ENCODE results near the gene ARSB.

ARSB gene

DNA sequence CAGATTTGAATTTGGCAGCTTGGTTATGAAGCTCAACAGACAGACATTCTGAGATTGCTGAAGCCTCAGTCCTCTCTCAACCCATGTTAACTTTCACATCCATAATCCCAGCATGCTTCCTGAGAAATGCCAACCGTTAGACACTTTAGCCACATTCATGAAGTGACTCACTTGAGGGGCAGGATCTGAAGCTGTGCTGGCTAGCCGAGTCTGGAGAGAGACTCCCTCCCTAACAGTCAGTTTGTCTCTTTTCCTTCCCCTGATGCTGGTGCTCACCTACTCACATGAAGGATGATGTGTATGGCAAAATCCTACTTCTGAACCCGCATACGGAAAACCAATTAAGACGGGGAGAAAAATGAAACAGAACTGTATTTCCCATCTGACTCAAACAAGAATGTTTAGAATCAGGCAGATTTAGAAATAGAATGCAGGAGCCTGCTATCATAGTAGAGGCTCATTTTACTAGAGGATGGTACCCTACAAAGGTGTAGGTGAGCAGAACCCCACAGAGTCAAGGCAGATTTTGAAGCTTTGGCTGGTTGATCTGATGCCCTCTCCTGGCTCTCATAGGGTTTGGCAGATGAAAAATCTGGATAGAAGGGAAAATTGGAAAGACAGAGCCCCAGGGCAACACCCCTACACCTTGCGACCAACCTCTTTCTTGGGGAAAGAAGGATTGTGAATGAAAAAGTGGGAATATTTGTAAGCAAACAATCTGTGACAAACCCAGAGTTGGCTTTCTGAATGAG, 185.7 kb downstream of the ARSB start:
- DNase-seq: no peak

DNA sequence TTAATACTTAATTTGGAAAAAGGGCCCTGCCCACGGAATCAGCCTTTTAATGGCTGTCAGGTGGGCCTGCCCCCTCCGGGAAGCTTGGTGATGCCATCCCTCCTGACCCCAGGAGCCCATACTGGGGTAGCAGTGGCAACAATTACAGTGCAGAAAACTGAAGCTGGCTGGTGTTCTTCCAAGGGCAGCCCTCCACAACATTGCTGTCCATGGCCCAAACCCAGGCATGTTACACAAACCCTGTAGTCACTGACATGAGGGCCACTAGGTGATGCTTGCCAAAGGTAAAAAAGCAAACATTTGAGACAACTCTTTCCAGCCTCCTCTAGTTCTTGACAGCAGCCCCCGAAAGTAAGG, 186.5 kb downstream of the ARSB start:
- no peak for DNase-seq

DNA sequence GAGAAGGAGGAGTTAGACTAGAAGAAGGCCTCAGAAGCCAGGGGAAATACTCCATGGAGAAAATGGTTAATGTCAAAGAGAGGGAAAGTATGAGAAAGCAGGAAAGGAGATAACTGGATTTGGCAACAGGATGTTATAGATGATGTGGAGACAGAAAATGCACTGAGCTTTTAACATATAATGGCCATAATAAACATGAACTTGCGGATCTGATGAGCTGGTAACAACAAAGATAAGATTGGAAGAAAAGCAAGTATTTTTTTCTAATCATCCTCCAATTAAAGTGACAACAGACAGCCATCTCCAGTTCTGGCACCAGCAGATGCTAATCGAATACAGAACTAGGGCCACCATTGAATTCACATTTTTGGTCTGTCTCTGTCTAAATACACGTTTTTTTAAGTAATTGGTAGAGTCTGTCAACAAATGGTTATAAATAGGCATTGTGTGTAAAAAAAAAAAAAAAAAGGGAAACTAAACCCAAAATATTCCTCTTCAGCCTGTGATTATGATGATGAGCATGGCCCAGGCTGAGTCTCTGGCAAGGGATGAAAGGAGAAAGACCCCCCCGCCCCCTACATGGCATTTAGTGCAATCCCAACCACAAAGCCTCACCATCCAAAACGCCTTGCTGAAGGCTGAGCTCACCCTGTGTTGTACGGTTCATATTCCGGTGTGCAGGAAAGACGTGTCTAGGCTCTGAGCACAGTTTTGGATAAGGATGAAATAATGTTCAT, 187.0 kb downstream of the ARSB start:
- DNase-seq: no peak

DNA sequence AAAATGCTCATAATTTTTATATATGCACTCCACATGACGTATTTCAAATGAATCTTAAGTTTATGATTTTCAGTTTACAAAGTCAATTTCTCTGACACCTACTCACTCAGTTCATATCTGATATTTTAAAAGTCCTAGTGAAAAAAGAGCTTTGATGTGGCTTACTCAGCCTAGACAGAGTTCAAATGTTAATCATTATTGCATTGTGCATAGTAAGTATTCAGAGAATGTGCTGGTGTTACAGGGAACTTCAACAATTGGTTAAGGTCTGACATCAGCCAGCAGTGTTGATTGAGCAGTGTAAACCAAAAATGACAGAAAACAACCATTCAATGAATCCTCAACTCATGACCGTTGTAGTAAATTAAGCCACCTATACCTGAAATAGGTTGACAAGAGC, 189.4 kb downstream of the ARSB start:
- DNase-seq: no peak

DNA sequence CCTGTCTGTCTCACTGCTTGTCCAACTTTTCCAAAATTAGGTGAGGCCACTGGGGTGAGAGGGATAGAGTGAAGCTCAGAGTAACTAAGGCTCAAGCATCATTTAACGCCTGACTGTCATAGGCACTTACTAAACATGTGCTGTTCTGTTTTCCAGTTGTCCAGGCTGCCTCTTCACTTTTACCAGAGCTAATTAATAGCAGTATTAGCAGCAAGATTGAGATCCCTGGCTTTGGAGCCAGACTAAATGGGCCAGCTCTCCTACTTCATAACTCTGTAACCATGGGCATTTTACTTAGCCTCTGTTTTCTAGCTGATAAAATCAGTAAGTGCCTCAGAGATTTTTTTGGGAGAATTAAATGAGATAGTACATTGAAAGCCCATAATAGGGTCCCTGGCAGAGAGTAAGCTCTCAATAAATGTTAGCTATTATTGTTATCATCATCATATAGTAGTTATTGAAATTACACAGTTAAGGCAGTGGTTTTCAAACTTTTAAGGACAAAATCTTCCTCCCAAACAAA, 190.4 kb downstream of the ARSB start:
- no peak for DNase-seq

DNA sequence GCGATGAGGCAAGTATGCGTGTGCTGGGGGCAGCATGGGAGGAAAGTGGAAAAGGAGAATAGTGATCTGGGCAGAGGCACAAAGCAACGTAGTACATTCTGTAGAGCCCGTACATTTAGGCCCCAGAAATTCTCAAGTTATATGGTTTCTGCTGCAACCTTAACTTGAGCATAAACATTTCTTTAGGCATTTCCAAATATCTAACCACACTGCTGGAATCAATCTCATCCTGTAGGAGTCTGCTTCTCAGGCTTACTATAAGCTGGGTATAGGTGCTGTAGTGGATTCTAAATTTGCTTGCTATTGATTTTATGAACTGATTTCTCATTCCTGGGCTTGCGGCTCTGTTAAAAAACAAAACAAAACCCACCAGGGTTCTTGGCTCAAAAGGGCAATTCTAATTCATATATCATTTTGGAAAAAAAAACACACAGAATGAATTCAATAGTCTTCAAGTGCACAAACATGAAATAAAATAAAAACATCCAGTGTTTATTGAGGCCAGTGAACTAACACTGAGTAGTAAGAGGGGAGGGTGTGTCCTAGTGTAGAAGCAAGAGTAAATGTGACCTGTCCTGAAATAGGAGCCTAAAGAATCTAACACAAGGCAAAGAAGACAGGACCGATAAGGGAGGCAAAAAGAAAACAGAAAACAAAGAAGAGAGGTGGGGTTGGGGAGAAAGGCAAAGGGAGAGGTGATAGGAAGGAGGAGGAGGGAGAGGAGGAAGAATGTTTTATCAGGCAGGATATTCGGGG, 191.0 kb downstream of the ARSB start:
- DNase-seq: no peak

DNA sequence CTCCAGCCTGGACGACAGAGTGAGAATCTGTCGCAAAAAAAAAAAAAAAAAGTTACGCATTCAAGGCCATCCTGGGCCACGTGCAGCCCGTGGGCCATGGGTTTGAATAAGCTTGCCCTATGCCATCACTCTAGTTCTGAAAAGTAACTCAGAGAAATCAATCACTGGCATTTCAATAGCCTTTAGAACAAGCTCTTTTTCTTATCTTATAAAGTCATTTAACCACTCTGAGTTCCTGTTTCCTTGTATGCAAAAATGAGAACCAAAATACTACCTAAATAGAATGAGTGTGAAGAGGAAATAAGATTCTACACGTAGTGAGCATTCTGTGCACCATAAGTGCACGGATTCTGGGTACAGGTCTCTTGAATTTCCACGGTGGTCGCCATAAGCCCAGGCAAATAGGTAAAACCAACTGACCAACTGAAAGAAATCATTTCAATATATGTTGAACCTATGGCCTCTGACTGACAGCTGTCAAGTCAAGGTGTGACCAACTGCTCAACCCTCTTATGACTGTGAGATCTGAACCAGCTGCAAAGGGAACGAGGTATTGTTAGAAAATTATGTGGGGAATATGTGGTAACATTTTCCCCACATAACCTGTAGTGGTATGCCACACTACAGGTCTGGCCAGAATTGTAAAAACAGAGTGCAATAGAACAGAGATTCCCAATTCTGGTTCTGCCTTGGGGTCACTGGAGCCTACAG, 192.6 kb downstream of the ARSB start:
- no peak for DNase-seq

DNA sequence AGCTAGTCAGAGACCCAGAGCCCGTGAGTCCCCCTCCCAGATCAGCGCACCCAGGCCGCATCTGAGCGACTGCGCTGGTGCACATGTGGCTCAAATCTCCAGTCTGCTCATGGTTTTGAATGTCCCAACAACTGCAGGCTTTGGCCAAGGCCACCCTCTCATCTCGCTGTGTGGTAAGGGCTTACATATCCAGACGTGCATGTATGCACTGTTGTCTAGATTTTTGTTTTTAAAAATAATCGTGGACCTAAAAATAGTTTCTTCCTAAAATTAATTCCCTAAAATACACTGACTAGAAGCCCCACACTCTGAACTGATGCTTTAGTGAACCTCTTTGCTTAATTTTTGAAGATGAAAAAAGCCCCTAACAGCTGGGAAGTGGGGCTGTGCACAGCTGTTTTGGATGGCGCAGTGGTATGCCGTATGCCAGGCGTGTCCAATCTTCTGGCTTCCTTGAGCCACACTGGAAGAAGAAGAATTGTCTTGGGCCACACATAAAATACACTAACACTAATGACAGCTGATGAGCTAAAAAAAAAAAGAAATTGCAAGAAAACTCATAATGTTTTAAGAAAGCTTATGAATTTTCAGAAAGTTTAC, 193.5 kb downstream of the ARSB start:
- DNase-seq: no peak

DNA sequence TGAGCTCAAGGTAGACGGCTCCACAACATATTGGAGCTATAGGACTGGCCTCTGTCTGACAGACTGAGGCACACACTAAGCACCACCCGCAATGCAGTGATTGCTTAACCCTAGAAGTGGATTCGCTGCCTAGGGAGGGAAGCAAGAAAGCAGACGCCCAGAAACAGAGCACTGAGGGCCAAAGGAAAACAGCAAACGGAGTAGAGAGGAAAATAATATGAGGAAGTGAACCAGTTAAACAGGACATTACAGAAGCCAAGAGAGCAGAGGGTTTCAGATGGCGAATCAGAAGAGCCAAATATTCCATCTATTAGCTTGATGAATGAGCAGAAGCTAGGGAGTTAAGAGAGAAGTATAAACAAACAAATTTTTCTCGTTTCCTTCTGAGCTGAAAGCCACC, 197.3 kb downstream of the ARSB start:
- DNase-seq: no peak

DNA sequence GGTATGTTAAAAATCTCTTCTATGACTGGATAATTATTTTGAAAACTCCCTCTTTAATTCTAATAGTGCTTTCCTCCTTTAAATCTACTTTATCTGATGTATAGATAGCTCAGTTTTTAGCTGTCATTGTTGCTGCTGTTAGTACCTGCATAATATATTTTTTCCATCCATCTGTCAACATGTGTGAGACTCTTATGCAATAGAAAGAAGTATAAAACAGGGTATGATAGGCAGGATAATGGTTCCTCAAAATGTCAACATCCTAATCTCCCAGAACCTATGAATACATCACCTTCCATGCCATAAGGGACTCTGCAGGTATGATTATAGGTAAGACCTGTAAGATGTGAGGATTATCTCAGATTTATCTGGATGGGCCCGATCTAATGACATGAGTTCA, 199.7 kb downstream of the ARSB start:
- DNase-seq: no peak

DNA sequence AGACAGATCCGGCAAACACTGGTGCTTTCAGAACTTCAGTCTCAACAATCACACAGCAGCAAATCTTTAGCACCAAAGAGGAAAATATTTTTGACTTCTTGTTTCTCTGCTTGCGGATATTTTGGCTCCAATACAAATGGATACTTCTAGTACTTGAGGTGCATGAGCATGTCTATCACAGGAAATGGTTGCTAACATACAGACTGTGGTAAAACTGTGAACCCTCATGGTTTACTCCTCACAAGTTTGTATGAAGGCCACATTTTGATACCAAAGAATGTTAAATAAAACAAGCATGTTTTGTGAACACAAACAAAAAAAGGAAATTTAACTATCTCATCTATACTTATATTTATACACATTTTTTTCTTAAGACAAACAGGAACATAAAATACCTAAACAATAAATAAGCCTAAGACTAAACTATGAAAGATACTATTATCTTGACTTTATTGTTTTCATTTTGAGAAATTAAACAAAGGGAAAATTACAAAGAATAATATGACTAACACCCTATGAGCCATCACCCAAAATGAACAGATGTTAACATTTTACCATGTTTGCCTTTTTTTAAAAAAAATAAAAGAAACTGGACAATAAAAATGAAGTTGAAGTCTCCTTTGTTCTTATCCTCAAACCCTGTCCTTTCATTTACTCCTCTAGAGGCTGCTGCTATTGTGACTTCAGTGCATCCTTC, 201.5 kb downstream of the ARSB start:
- no peak for DNase-seq

DNA sequence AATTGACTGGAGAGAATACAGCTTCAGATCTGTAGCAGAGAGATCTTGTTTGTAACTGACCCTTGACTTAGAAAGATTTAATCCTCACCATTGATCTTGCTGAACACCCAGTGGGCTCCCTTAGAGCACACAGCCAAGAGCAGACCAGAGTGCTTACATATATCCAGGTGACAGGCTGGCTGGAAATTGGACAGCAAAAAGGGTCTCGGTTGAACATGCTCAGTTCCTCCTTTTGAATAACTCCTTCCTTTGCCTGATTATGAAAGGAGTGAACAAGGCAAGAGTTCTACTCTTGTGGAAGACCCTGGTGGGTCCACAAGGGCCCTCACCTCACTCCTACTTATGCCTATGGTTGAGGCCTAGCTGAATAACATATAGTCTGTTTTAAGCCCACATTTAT, 202.4 kb downstream of the ARSB start:
- DNase-seq: no peak

DNA sequence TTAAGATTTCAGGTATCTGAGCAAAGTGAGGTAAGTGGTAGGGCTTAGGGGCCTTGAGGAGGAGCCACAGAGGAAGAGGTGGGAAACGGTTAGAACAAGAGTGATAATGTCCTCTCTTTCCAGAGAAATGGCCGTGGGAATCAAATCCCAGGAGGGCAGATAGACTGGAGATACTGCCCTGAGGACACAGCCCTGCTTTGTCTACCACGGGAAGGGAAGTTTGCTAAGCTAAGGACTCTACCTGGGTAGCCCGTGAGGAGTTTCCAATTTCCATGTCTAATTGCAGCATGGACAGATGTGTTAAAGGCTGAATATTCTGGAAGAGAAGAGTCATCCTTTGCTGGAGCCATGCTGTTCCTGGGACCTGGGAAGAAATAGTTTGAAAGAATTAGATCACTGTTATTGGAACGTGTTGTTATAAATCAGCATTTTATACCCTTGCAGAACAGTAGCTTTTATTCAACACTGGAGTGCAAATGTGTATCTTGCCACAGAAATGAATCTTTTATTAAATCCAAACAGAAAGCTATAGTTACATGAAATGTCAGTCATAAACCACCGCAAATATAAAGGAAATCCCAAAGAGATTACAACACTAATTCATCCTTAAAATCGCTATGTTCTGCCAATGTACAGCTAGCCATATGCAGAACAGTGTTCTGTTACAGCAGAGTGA, 203.4 kb downstream of the ARSB start:
- no peak for DNase-seq

DNA sequence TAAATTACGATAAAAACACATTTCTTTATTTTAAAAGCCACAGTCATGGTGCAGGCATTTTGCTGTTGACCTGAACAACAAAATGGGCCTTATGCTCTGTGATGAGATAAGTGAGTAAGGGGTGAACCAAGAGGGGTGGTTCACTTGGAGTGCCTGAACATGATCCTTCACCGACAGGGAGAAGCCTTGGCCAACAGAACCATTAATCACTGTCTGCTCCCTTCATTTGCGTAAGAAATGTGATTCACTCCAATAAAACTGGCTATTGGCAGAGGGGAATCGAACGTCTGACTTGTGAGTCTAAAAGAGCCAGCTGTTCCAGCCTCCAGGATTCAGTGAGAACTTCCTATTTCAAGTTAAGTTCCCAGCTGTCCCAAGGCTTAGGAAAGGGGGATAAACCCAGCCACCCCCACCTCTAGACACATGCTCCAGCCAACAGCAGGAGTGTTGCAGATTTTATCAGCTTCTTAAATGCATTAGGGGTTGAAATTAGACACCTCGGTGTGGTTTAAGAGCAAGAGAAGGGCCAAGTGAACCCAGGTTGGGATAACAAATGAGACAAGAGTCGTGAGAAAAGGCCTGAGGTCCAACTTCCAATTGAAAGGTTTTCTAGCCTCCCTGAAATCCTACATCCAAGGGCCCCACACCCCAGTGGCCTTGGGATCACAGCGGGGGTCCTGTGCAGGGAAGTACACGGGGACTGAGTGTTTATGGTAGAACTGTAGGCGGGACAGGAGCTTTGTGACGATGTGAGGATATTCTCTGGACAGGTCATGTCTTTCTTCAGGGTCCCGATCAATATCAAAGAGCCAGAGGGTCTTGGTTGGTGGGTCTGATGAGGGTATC, 205.1 kb downstream of the ARSB start:
- no peak for DNase-seq

DNA sequence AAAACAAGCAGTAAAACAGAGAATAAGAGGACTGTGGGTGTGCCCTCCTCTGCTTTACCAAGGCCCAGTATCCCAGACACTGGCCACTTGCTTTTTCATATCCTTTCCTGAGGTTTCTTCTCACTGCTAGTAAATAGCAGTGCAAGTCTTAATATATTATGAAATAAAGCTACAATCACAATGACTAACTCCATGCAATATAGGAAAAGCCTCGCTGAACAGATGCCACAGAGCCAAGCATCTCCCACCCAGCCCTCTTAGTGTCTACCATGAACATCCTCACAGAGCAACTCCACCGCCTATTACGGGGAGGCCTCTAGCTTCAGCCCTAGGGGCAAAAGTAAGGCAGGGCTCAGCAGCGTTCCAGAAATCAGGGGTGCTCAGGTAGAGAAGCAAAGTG, 205.8 kb downstream of the ARSB start:
- DNase-seq: no peak

DNA sequence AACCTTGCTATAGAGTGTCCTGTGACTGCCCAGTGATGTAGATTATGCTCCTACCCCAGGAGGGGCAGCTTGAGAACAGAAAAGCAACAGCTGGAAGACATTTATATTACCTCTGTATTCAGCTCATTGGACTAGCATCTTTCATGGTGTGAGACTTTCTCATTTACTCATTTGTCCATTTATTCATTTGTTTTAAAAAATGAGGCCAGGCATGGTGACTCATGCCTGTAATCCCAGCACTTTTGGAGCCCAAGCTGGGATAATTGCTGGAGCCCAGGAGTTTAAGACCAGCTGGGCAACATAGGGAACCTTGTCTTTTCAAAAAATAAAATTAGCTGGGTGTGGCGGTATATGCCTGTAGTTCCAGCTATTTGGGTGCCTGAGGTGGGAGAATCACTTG, 206.6 kb downstream of the ARSB start:
- DNase-seq: no peak

DNA sequence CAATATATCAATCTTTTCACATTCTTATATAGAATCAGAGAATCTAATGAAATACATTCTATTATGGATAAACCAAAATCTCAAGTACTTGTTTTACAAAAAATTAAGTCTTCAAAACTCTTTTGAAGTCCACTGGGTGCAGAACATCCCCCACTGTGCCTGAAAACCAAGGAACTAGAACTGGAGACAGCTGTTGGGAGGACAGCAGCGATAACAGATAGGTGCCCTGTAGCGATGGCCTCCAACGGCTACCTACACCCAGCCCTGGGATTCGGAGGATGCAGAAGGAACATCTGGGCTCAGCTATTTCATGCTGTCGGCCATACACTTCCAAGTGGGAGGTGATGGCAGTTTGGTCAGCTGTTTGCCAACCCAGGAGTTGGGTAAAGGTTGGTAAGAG, 207.2 kb downstream of the ARSB start:
- no peak for DNase-seq

DNA sequence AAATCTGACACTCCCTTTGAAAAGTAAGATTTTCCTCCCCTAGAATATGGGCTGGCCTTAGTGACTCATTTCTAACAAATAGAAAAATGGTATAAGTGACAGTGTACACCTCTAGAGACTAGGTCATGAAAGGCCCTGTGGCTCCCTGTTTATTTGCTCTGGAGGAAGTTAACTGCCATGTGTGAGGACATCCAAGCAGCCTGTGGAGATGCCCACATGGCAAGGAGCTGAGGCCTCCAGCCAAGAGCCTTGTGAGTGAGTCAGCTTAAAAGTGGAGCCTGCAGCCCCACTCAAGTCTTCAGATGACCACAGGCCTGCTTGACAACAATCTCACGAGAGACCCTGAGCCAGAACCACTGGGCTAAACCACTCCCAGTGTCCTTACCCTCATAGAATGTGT, 208.5 kb downstream of the ARSB start:
- DNase-seq: no peak

DNA sequence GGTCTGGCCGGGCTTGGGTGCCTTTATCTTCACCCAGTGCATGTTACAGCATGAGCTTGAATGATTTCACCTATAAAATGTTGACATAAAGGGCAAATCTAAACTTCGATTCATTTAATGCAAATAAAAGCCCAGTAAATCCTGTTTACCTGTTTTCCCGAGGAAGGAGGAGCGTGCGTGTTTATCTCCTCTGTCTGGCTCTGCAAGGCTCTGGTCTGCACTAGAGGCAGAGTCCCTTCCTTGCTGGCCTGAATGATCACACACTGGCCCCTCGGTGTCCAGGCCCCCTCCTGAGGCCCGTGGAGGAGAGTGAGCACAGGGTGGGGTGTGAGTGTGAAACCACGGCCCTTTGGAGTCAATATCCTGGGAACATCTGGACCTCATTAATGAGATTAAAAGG, 211.5 kb downstream of the ARSB start:
- DNase-seq: no peak

Data from stimulated activated CD4-positive, alpha-beta T cell treated with anti-CD3 and anti-CD28 coated beads, Interleukin-1b, Interleukin-23, amount 100 ng/mL, for 48 hours (primary cell).